HG03135 (cell line): ENCODE measurements around the gene IGF2BP1.
"Not testable (repeated sequence)": the region's sequence is repeated elsewhere in the genome, so short reads cannot be mapped to it uniquely, and the experiment has no call there.

Experiments
- ATAC-seq: cut with Tn5 transposase; IDR thresholded peaks from one replicate; pipeline ENCODE4 v1.9.1; 2021; ENCODE audit warnings: mild to moderate bottlenecking, moderate library complexity; ENCODE audit not compliant: unreplicated experiment

IGF2BP1 gene

DNA sequence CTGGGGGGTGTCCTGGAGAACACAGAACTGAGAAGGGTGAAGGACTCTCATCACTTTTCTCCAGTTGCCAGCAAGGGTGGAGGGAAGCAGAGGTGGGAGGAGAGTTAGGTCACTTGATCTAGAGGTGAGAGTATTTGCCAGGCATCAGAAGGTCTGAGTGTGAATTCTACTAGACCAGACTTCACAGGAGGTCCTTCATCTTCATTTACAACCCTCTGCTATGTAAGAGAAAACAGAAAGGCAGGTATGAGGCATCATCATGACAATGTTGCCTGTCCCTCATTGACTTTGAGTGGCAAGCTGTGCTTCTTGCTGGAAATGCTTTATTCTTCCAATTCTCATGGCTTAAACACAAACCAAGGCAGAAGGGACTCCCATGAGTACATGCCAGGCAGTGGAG, 89.5 kb downstream of the IGF2BP1 start:
- ATAC-seq = no peak

DNA sequence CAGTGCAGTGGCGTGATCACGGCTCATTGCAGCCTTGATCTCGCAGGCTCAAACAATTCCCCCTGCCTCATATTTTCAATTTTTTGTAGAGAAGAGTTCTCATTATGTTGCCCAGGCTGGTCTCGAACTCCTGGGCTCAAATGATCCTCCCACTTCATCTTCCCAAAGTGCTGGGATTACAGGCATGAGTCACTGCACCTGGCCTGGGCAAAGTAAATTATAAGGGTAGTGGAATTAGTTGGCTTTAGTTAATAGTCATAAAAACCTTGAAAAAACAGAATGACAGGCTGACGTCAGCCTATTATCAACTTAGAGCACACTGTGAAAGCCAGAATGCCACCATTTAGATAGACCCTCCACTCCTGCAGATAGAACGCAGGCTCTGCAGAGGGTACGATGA, 91.9 kb downstream of the IGF2BP1 start:
- no peak for ATAC-seq

DNA sequence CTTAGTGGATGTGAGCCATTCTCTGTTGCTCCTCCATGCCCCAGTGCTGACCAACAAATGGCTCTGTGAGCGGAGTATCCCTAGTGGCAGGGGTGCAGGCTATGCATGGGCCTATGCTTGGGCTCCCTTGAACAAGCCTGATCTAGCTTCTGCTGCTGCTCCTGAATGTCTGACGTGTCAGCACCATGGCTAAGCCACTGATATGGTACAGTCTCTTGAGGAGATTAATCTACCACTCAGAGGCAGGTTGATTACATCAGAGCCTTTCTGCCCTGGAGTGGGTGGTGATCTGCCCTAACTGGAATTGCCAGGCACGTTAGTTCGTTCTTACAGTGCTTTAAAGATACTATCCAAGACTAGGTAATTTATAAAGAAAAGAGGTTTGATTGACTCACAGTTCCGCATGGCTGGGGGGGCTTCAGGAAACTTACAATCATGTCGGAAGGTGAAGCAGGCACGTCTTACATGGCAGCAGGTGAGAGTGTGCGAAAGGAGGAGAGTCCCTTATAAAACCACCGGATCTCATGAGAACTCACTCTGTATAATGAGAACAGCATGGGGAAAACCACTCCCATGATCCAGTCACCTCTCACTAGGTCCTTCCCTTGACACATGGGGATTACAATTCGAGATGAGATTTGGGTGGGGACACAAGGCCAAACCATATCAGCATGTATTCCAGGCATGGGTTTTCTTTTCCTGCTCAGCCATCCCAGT, 93.9 kb downstream of the IGF2BP1 start:
- no peak for ATAC-seq

DNA sequence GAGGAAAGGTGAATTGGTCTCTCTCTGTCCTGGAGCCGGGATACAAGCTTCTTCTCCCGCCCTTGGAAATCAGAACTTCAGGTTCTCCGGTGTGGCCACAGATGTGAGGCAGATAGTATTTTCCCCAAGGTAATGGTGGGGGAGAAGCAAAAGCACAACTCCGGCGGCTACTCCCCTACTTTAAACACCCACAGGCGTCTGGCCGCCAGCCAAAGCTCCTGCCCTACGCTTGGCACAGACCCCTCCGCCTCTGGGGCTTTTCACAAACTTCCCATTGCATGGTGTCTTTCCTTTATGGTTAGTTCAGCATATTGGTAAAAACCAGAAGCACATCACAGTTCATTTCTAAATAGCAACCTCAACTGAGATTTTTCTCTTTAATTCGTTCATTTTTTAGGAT, 95.9 kb downstream of the IGF2BP1 start:
- ATAC-seq = no peak

DNA sequence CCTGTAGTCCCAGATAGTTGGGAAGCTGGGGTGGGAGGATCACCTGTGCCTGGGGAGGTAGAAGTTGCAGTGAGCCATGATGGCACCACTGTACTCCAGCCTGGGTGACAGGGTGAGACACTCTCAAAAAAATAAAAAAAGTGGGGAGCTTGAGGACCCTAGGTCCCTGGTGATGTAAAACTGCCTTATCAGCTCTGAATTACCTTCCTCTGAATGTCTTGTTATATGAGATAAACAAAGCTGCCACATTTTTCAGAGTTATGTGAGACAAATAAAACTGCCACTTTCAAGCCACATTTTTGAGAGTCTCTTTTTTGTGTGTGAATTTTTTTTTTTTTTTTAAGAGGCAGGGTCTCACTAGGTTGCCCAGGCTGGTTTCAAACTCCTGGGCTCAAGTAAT, 103.4 kb downstream of the IGF2BP1 start:
- no peak for ATAC-seq

DNA sequence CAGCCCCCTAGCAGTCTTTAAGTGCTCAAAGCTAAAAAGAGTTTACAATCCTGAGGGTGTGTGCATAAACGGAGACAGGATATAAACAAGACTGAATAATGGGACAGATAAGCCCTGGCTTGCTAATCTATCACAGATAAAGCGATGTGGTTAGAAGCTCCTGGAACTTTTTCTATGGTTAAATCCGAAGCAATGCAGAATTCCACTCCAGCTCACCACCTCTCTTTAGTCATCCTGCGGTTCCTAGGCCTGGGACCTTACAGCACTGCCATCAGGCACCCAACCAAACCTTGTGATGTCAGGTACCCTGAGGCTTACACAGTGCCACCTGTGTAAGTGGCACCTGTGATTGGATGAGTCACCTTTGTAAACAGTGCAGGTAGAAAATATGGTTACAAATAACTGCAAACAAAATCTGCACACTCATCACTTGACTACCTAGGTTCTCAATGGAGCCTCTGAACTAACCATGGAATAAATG, 103.9 kb downstream of the IGF2BP1 start:
- ATAC-seq = no peak

DNA sequence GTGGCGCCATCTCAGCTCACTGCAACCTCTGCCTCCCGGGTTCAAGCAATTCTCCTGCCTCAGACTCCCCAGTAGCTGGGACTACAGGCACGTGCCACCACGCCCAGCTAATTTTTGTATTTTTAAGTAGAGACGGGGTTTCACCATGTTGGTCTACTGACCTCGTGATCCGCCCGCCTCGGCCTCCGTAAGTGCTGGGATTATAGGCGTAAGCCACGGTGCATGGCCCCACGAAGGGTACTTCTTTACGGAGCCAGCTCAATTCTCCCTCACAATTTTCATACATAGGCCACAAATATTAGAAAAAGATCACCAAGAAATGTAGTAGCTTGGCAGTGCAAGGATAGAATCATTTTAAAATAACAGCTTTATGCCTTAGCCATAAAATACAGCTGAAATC, 106.2 kb downstream of the IGF2BP1 start:
- ATAC-seq = not testable (repeated sequence)

DNA sequence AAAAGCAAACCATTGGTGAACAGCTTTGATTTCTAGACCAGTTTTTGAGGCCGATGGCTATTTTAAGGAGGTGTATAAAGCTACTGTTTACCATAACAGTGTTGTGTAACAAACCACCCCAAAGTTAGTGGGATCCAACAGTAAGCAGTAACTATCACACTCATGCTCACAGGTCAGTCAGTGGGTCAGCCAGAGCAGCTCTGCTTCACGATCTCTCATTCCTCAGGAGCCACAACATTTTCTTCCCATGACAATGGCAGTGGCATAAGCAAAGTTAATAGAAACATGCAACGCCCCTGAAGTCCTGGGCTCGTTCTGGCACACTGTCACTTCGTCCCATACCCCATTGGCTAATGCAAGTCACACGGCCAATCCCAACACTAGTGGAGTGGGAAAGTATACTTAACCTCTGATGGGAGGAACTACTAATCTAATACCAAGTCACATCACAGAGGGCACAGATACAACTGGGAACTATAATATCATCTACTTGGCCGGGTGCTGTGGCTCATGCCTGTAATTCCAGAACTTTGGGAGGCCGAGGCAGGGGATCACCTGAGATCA, 107.4 kb downstream of the IGF2BP1 start:
- ATAC-seq = no peak
